A673 (cell line): ENCODE results near the gene TXNDC12. TPM values are rescaled to one million over a fixed set of nuclear protein-coding genes. Genes with fewer than 3 reads are reported as not detected.
"Not testable (repeated sequence)": the region's sequence is repeated elsewhere in the genome, so short reads cannot be mapped to it uniquely, and the experiment has no call there.

Experiments used
- BruUV-seq: library from RNA; stranded (reverse); fragments of 400-500 nt; replicated peaks from 2 replicates; lab custom pipeline; 2021; lab: Mats Ljungman, UMichigan
- CTCF ChIA-PET: fragments of 300-600 bp; sonication (Branson Sonifier 250); formaldehyde crosslinking; loops from one replicate; lab custom pipeline; 2022; ENCODE audit warnings: antibody characterized with exemption; lab: Charles Lee
- POLR2A ChIA-PET: fragments of 300-600 bp; sonication (Branson Sonifier 250); formaldehyde crosslinking; loops from one replicate; lab custom pipeline; 2022; ENCODE audit warnings: antibody characterized with exemption; ENCODE audit not compliant: low non-redundant PET; lab: Charles Lee
- DNase-seq: peaks from one replicate; pipeline ENCODE4 v3.0.0-alpha.2; 2015; ENCODE audit warnings: low spot score
- H3K27ac ChIP-seq: fragments of 200-600 bp; sonication (generic); 2 replicates; pipeline ENCODE4 v1.5.1; 2016; ENCODE audit warnings: mixed run types, low read depth, mild to moderate bottlenecking, mixed read lengths, antibody characterized with exemption, low read length; ENCODE audit not compliant: poor library complexity, severe bottlenecking
- H3K27me3 ChIP-seq: fragments of 200-600 bp; sonication (generic); replicated peaks from 2 replicates; pipeline ENCODE4 v1.6.1; 2017; ENCODE audit warnings: mixed run types, low read depth, mild to moderate bottlenecking, mixed read lengths, antibody characterized with exemption, low read length; ENCODE audit not compliant: insufficient read depth, poor library complexity
- H3K36me3 ChIP-seq: fragments of 200-600 bp; sonication (generic); 2 replicates; pipeline ENCODE4 v1.6.1; 2016; ENCODE audit warnings: mixed run types, mild to moderate bottlenecking, mixed read lengths, antibody characterized with exemption, low read length; ENCODE audit not compliant: insufficient read depth, poor library complexity, severe bottlenecking
- H3K4me1 ChIP-seq: fragments of 200-600 bp; sonication (generic); 2 replicates; pipeline ENCODE4 v1.6.1; 2017; ENCODE audit warnings: mixed run types, mild to moderate bottlenecking, mixed read lengths, antibody characterized with exemption, low read length; ENCODE audit not compliant: insufficient read depth, poor library complexity, severe bottlenecking
- H3K4me3 ChIP-seq: fragments of 200-600 bp; sonication (generic); 2 replicates; pipeline ENCODE4 v1.5.1; 2016; ENCODE audit warnings: low read depth, mixed run types, mild to moderate bottlenecking, mixed read lengths, low read length; ENCODE audit not compliant: poor library complexity, severe bottlenecking
- H3K9me3 ChIP-seq: fragments of 200-600 bp; sonication (generic); 2 replicates; pipeline ENCODE4 v1.6.1; 2016; ENCODE audit warnings: mixed run types, low read depth, mild to moderate bottlenecking, mixed read lengths, antibody characterized with exemption, low read length; ENCODE audit not compliant: poor library complexity, severe bottlenecking
- CTCF ChIP-seq: fragments of 300-800, 200-600 bp; sonication (generic); conservative IDR thresholded peaks from 2 replicates; pipeline ENCODE4 v1.5.1; 2017; ENCODE audit warnings: low read depth, mild to moderate bottlenecking, antibody characterized with exemption, low read length, moderate library complexity, mixed read lengths
- EZH2 ChIP-seq: fragments of 200-600 bp; sonication (generic); IDR thresholded peaks from 2 replicates; pipeline ENCODE4 v1.6.1; 2017; ENCODE audit warnings: borderline replicate concordance, low read depth, mild to moderate bottlenecking, mixed read lengths, antibody characterized with exemption, low read length; ENCODE audit not compliant: poor library complexity, severe bottlenecking
- intact Hi-C: fragments of 100-400 bp; cut with micrococcal nuclease; formaldehyde crosslinking; loops from one replicate; pipeline ENCODE4 v1.10.0; 2022; ENCODE audit not compliant: unreplicated experiment
- total RNA-seq: library from RNA; stranded (reverse); gene quantifications from 2 replicates; pipeline ENCODE4 v1.2.3, GENCODE V29; 2021

TXNDC12 gene
- total RNA-seq, 1 experiment from 2014 or later: 70.1 TPM

- BruUV-seq: no TSS peak
- H3K4me1 ChIP-seq: peaks cover 26% of the 10 kb centered on the region
- peak overlapping the region; percentile 80 for H3K4me3 ChIP-seq
- no peaks in the 10 kb centered on the region for H3K27me3 ChIP-seq
- ChIA-PET CTCF (no interaction called here), POLR2A (interaction anchor here (0.6 kb wide), 1 partner anchor 585 kb away, joined by 6 read pairs; no protein-coding TSS in a partner anchor)
- H3K27ac ChIP-seq: peak overlapping the region; percentile 92
- DNase-seq: no peak
- no peak for TF ChIP-seq CTCF
- TF ChIP-seq EZH2: no peak
- H3K36me3 ChIP-seq: no peaks in the 10 kb centered on the region
- intact Hi-C loops: no loop called here
- H3K9me3 ChIP-seq: no peaks in the 10 kb centered on the region
These were observed 1.1 kb downstream of the TXNDC12 start for GRCh38 chr1:52053862-52054261.

- H3K36me3 ChIP-seq, H3K9me3 ChIP-seq, H3K4me1 ChIP-seq, BruUV-seq, intact Hi-C loops, H3K4me3 ChIP-seq, CTCF ChIA-PET, H3K27ac ChIP-seq, H3K27me3 ChIP-seq, DNase-seq: not testable (repeated sequence)
- POLR2A ChIA-PET: interaction anchor here (0.7 kb wide), 1 partner anchor 247 kb away, joined by 4 read pairs; no protein-coding TSS in a partner anchor
These were observed 5.7 kb downstream of the TXNDC12 start for GRCh38 chr1:52049337-52049736.

- H3K9me3 ChIP-seq, H3K27me3 ChIP-seq, H3K4me1 ChIP-seq, DNase-seq, BruUV-seq, H3K27ac ChIP-seq, POLR2A ChIA-PET, CTCF ChIA-PET, H3K4me3 ChIP-seq, intact Hi-C loops: not testable (repeated sequence)
- H3K36me3 ChIP-seq: peaks cover 15% of the 10 kb centered on the region
These were observed 9.3 kb downstream of the TXNDC12 start for GRCh38 chr1:52045666-52046195.

GRCh38 chr1:52045236-52045635 lies 9.8 kb downstream of the TXNDC12 start:
- Histone ChIP-seq H3K27ac (no peak overlapping the region), H3K4me1 (no peaks in the 10 kb centered on the region), H3K4me3 (no peak overlapping the region), H3K36me3 (peaks cover 18% of the 10 kb centered on the region), H3K9me3 (no peaks in the 10 kb centered on the region), H3K27me3 (no peaks in the 10 kb centered on the region)
- no peak for DNase-seq
- ChIA-PET CTCF (no interaction called here), POLR2A (no interaction called here)
- BruUV-seq: no TSS peak
- TF ChIP-seq EZH2 (no peak), CTCF (no peak)
- intact Hi-C loops: no loop called here
